NCI-H1436 treated with DMSO at 0.1 percent for 48 hours (cell line): ENCODE data around the gene NTMT2.
"Not testable (repeated sequence)": the region's sequence is repeated elsewhere in the genome, so short reads cannot be mapped to it uniquely, and the experiment has no call there.

Experiments used
- DNase-seq: peaks from one replicate; lab custom pipeline; 2025; lab: John Stamatoyannopoulos, UW

NTMT2 gene

DNA sequence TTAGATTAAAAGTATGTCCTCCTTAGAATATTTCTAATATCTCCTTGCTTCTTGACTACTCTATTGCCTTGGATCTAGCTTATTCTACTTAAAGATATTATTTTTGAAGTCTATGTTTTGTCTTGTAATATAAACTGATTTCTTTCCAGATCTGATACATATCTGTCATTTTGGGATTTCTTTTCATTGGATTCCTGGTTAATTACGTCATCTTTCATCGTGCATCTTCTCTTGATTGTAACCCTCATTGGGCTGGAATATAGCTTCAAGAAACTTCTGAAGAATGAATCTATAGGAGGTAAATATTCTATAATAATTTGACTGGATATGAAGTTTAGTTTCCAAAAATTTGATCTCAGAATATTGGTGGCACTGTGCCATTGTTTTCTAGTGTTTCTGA lies 12.1 kb downstream of the NTMT2 start:
- no peak for DNase-seq

DNA sequence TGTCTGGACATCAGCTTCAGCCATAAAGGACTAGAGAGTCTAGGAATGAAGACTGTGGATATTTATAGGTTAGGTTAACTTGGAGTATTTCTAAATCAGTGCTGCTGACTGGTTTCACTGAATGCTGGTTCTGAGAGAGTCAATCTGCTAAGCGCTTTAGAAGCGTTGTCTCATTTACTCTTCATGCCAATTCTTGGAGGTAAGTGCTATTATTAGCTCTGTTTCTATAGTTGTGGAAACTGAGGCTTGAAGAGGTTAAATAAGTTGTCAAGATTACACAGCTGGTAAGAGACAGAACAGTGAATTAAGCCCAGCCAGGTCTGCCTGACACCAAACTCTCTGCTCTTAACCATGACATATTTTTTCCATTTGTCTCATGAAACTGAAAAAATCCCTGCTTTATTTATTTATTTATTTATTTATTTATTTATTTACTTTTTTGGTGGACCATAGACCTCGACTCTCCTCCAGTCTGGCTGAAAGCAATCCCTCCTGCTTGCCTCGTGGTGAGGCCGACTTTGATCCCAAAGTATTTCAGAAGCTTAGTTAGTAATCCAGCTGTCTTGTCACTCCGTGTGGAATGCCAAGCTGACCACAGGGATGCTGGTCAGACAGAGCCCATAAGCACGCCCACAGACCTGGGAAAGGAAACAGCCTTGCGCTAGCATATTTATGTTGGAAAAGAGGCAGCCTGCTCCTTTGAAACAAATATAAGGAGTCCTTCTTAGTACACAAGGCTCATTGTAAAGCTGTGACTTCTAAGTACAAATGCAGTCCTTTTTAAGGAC lies 16.9 kb downstream of the NTMT2 start:
- DNase-seq: no peak

- no peak for DNase-seq
These were observed 18.5 kb downstream of the NTMT2 start for GRCh38 chr1:170164103-170164763.

GRCh38 chr1:170166518-170167180 lies 20.9 kb downstream of the NTMT2 start:
- no peak for DNase-seq

- no peak for DNase-seq
These were observed 22.5 kb downstream of the NTMT2 start for GRCh38 chr1:170168265-170168664.

GRCh38 chr1:170170513-170170912 lies 24.8 kb downstream of the NTMT2 start:
- not testable (repeated sequence) for DNase-seq

DNA sequence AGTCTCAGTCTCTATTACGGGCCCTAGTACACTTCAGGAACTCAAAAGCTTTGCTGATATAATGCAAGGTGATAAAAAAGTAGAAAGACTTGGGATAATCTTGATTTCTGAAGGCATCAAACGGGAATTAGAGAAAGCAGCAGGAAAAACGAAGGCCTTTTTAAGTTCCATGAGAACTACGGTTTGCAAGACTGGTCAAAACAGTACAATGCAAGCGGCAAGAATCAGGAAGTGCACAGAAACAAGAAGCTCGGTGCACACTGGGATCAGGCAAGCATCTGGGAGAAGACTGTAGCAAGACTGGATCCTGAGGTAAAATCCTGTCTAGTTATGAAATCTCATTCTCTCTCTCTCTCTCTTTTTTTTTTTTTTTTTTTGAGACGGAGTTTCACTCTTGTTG lies 28.6 kb downstream of the NTMT2 start:
- DNase-seq: no peak

GRCh38 chr1:170175041-170175440 lies 29.3 kb downstream of the NTMT2 start:
- no peak for DNase-seq

- DNase-seq: no peak
These were observed 29.7 kb downstream of the NTMT2 start for GRCh38 chr1:170175484-170175883.

DNA sequence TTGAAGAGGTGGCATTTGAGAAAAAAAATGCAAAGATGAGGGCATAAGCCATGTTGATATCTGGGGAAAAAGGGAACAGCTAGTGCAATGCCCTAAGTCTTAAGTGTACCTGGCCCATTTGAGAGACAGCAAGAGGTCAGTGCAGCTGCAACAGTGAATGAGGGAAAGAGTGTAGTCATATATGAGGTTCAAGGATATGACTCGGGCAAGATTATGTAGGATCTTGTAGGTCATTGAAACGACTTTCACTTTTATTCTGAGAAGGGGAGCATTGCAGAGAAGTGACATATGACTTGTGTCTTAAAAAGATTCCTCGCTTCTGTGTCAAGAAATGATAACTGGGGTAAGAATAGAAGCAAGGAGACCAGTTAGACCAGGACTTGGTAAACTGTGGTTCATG lies 31.0 kb downstream of the NTMT2 start:
- DNase-seq: no peak

DNA sequence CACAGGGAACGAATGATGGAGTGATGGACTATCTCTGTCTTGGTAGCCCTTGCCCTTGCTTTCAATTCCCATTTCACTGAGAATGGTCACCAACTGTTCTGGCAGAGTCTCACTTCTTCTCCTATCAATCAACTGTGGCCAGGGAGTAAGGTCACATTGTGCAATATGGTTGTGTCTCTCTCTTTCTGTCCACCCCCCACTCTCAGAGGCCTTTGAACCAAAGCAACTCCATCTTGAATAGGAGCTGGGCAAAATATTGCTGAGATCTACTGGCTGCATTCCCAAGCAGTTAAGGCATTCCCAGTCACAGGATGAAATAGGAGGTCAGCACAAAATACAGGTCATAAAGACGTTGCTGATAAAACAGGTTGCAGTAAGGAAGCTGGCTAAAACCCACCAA lies 36.7 kb downstream of the NTMT2 start:
- no peak for DNase-seq

- no peak for DNase-seq
These were observed 46.8 kb downstream of the NTMT2 start for GRCh38 chr1:170192546-170192945.

- DNase-seq: no peak
These were observed 48.7 kb downstream of the NTMT2 start for GRCh38 chr1:170194451-170194850.

DNA sequence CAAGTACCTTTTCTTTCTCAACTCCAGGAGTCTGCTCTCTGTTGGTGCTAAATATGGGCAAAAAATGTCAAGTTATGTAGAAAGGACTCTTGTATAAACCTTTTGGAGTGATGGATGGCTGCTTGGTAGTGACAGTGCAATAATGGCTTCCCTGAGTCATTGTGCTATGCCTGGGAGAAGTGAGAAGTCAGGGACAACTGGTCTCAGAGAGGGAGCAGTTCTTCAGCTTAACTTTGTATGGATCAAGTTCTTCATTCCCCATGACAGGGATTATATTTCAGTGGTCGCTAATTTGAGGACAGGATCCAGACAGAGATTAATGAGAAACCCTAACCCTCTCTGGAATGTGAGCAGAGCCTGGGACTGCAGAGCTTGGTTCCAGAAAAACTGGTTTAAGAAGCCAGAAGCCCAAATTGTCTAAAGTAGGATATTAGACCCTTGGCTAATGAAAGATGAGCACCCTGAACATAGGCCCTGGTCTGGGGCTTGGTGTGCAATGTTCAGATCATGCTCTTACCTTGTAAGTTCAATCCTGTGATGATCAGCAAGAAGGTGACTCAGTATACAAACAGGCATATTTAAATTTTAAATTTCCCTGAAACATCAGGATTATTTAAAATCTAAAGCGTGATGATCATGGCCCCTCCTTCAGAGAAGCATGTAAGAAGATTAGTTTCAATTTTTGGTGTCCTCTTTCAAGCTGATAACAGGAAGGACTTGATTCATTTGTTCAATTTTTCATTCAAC lies 50.9 kb downstream of the NTMT2 start:
- no peak for DNase-seq

DNA sequence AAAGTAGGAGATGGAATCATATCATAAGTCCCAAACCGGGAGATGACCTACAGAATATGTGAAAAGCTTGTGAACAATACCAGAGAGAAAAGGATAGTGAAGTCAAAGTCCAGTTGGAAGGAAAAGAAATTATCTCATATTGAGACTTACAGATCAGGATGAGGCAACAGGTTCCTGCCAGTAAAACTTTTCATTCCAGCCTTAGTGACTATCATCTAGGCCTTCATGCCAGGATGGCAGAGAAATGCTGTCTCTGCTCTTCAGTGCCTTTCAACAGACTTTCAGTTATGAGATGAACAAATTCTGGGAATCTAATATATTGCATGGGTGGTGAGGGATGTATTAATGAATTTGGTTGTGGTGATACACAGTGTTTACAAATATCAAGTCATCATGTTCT lies 52.3 kb downstream of the NTMT2 start:
- no peak for DNase-seq

- DNase-seq: no peak
These were observed 52.8 kb downstream of the NTMT2 start for GRCh38 chr1:170198584-170198983.

GRCh38 chr1:170200161-170200560 lies 54.4 kb downstream of the NTMT2 start:
- no peak for DNase-seq

DNA sequence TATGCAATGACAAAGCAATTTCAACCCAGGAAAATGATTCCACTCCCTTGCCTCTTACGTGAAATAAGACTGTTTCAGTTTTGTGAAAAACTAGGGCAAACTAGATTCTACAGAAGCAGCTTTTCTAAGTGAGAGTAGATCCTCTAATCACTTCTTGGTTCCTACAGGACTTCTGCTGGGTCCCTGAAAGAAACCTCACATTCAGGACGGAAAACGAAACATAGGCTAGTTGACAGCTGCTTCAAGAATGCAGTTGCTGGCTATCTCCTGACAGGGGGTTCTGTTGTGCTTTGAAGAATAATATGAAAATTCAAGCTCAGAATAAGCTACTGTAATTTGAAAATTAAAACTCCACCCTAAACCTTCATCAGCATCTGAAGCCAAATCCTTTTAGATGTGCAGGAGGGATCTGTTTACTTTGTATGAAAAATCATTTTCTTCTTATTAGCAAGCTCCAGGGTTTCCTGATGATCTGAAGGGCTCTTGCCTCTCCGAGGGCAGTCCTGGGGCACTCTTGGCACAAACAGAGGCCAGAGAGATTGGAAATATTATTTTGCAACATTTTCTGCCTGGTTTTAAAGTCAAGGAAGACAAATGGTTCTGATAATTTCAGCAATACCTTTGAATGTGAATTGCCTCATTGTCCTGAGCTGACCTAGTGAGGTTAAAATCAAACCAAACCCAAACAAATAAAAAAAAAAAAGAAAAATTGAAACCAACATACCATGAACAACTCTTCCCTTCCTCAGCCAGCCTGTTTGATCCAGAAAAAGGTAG lies 55.0 kb downstream of the NTMT2 start:
- DNase-seq: no peak

- no peak for DNase-seq
These were observed 57.9 kb downstream of the NTMT2 start for GRCh38 chr1:170203693-170204092.

GRCh38 chr1:170204121-170204520 lies 58.4 kb downstream of the NTMT2 start:
- DNase-seq: no peak

GRCh38 chr1:170205301-170205700 lies 59.5 kb downstream of the NTMT2 start:
- DNase-seq: no peak

GRCh38 chr1:170209125-170209524 lies 63.4 kb downstream of the NTMT2 start:
- no peak for DNase-seq
